Activated T-cell treated with anti-CD3 and anti-CD28 coated beads for 24 hours (primary cell): Measurements from ENCODE around the gene RASL10A.

ENCODE experiments used
- DNase-seq: peaks from one replicate; pipeline ENCODE4 v3.0.0-alpha.2; 2020; ENCODE audit warnings: low read depth

The RASL10A gene

GRCh38 chr22:29267858-29268510, 47.5 kb downstream of the RASL10A start, which contains the start of the genes EWSR1 and RHBDD3:
TSS of gene EWSR1 (plus strand) at chr22:29268268. CDS start at chr22:29268337, 69 bp downstream.
TSS of gene RHBDD3 (minus strand) at chr22:29267981. CDS start at chr22:29265626, 2,355 bp downstream.
- peak; percentile 94 for DNase-seq

- DNase-seq, result no peak
Measured at GRCh38 chr22:29267462-29267857, 48.0 kb downstream of the RASL10A start.

- no peak for DNase-seq
Measured at GRCh38 chr22:29266564-29267461, 48.7 kb downstream of the RASL10A start.

- DNase-seq, result no peak
Measured at GRCh38 chr22:29265929-29266328, 49.6 kb downstream of the RASL10A start.

- no peak for DNase-seq
Measured at GRCh38 chr22:29265305-29265704, 50.2 kb downstream of the RASL10A start.

GRCh38 chr22:29263791-29264276, 51.7 kb downstream of the RASL10A start:
- DNase-seq, result no peak
